ENCODE results near the gene GPRC5C. TPM values are rescaled to one million over a fixed set of nuclear protein-coding genes. Genes with fewer than 3 reads are reported as not detected.

The GPRC5C gene
- total and polyA plus RNA-seq, 2 donors (not counting 3 experiments of a cell fraction or from before 2014, with no cell fraction given) = not detected

GRCh38 chr17:74453665-74454196, 21.8 kb downstream of the GPRC5C start:
- Histone ChIP-seq H3K79me2 (ENCODE audit: control insufficient read depth, insufficient read depth, low read length) (no peaks in the 10 kb centered on the region), H3K9me3 (replicated peaks; ENCODE audit: control insufficient read depth, insufficient read depth, low read length) (no peaks in the 10 kb centered on the region), H4K20me1 (replicated peaks; ENCODE audit: control insufficient read depth, extremely low read depth, insufficient read depth, low read length) (no peaks in the 10 kb centered on the region), H3K27me3 (ENCODE audit: control insufficient read depth in 2 of 2, insufficient read depth in 2 of 2, low read length in 2 of 2) (no peaks in the 10 kb centered on the region), H3K9ac (replicated peaks; ENCODE audit: extremely low read depth, insufficient read depth, low read length) (no peak overlapping the region), H3K27ac (ENCODE audit: insufficient read depth, low read depth, low read length) (no peak overlapping the region), H3K4me2 (ENCODE audit: insufficient read depth, low read length) (no peak overlapping the region), H3K9me1 (replicated peaks; ENCODE audit: control insufficient read depth, extremely low read depth, insufficient read depth, low read length) (no peaks in the 10 kb centered on the region), H3K4me1 (ENCODE audit: control insufficient read depth, extremely low read depth, insufficient read depth, low read length) (peaks cover 3% of the 10 kb centered on the region), H3K4me3 (replicated peaks in 1 of 3; ENCODE audit: insufficient read depth in 1 of 3, low read depth in 1 of 3, low read length in 3 of 3) (no peak overlapping the region), H3K36me3 (ENCODE audit: control insufficient read depth in 2 of 2, extremely low read depth in 1 of 2, insufficient read depth in 2 of 2, low read length in 2 of 2) (no peaks in the 10 kb centered on the region), H2AFZ (ENCODE audit: low read depth, low read length) (no peak overlapping the region)
- dilution Hi-C loops (cut with MboI; ENCODE audit: extremely low pct_ligation_motif_present, low sequenced_read_pairs) (no loop called here), intact Hi-C loops (cut with micrococcal nuclease) (loop anchor here (1.0 kb wide), 1 partner anchor 240 kb away; the partner anchor contains the start of gene TTYH2)
- TF ChIP-seq MAX (IDR thresholded peaks at IDR 0.05; ENCODE audit: insufficient read depth, insufficient read length) = no peak
- no peak for TF ChIP-seq POLR2A (IDR thresholded peaks at IDR 0.05; ENCODE audit: low read depth, low read length)
- TF ChIP-seq EZH2 (IDR thresholded peaks at IDR 0.05; ENCODE audit: borderline replicate concordance, low read depth, low read length, severe bottlenecking) = no peak
- TF ChIP-seq CTCF (IDR thresholded peaks at IDR 0.05; ENCODE audit: extremely low read depth in 1 of 2, insufficient read depth in 1 of 2, low read depth in 1 of 2, low read length in 2 of 2) = no peak
- TF ChIP-seq GATA2 (IDR thresholded peaks at IDR 0.05; ENCODE audit: insufficient read depth, insufficient read length, low read depth, low read length) = no peak
- no peak for TF ChIP-seq JUN (IDR thresholded peaks at IDR 0.05; ENCODE audit: borderline replicate concordance, insufficient read depth, insufficient read length, low read depth)
- no peak for TF ChIP-seq POLR2AphosphoS5 (IDR thresholded peaks at IDR 0.05; ENCODE audit: insufficient read depth, low read depth, low read length)
- TF ChIP-seq MYC (IDR thresholded peaks at IDR 0.05; ENCODE audit: low read depth, low read length) = no peak
- TF ChIP-seq FOS (IDR thresholded peaks at IDR 0.05; ENCODE audit: borderline replicate concordance, insufficient read depth, low read length) = no peak
- FAIRE-seq (no peak), DNase-seq (ENCODE audit: low read depth, low spot score) (no peak)
- POLR2A ChIA-PET = no interaction called here
- CTCF ChIA-PET = interaction anchor here (1.2 to 9.2 kb wide), 5 partner anchors 74 to 241 kb away, joined by 3 to 221 read pairs (median 12); partner anchors contain the start of genes BTBD17, GPR142 and TTYH2
- BruUV-seq (replicated peaks) = no TSS peak
